ENCODE results near the gene FRMD4B.

DNA sequence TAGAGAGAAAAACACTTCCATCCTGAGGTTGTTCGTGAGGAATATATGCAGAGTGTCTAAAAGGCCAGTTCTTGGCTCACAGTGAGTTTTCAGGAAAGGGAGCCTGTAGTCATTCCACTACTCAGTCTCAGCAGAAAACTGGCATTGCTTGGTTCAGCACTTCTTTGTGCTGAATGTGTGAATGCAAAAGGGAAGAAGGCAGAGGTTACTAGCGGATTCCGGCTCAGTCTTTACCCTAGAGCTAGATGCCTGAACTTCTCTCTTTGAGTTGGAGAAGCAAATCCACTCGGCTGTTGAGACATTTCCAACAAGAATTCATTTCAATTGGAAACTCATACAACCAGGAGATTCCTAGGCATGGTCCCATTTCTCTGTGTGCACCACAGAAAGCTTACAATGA lies 23.1 kb upstream of the FRMD4B start:
- TF ChIP-seq, protein P1, sequence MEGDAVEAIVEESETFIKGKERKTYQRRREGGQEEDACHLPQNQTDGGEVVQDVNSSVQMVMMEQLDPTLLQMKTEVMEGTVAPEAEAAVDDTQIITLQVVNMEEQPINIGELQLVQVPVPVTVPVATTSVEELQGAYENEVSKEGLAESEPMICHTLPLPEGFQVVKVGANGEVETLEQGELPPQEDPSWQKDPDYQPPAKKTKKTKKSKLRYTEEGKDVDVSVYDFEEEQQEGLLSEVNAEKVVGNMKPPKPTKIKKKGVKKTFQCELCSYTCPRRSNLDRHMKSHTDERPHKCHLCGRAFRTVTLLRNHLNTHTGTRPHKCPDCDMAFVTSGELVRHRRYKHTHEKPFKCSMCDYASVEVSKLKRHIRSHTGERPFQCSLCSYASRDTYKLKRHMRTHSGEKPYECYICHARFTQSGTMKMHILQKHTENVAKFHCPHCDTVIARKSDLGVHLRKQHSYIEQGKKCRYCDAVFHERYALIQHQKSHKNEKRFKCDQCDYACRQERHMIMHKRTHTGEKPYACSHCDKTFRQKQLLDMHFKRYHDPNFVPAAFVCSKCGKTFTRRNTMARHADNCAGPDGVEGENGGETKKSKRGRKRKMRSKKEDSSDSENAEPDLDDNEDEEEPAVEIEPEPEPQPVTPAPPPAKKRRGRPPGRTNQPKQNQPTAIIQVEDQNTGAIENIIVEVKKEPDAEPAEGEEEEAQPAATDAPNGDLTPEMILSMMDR (IDR thresholded peaks at IDR 0.05) = no peak
- TF ChIP-seq POLR2A (IDR thresholded peaks at IDR 0.05) = no peak
- no peak for TF ChIP-seq EP300 (IDR thresholded peaks at IDR 0.05)

Measured in upper lobe of left lung (tissue), 4 donors.